ENCODE measurements around the gene PPP1R12C.
A peak's percentile ranks its signal among the peaks of the same experiment; 100 is the strongest.

Gene PPP1R12C

GRCh38 chr19:55132453-55133129, 15.2 kb upstream of the PPP1R12C start:
- DNase-seq (ENCODE audit: low read depth): no peak
- no peak for TF ChIP-seq CTCF (IDR thresholded peaks at IDR 0.05; ENCODE audit: control insufficient read depth, extremely low read depth, insufficient read depth)
- no peak overlapping the region for H3K4me3 ChIP-seq (ENCODE audit: low read depth, low read length)

GRCh38 chr19:55131421-55131820, 14.0 kb upstream of the PPP1R12C start:
- no peak overlapping the region for H3K4me3 ChIP-seq (ENCODE audit: low read depth, low read length)
- DNase-seq (ENCODE audit: low read depth): no peak
- TF ChIP-seq CTCF (IDR thresholded peaks at IDR 0.05; ENCODE audit: control insufficient read depth, extremely low read depth, insufficient read depth): no peak

- H3K4me3 ChIP-seq (ENCODE audit: low read depth, low read length): no peak overlapping the region
- DNase-seq (ENCODE audit: low read depth): no peak
- no peak for TF ChIP-seq CTCF (IDR thresholded peaks at IDR 0.05; ENCODE audit: control insufficient read depth, extremely low read depth, insufficient read depth)
Measured at GRCh38 chr19:55119053-55119452, 1.6 kb upstream of the PPP1R12C start.

GRCh38 chr19:55118401-55118991, 1.1 kb upstream of the PPP1R12C start:
- H3K4me3 ChIP-seq (ENCODE audit: low read depth, low read length): peak overlapping the region; percentile 75
- TF ChIP-seq CTCF (IDR thresholded peaks at IDR 0.05; ENCODE audit: control insufficient read depth, extremely low read depth, insufficient read depth): no peak
- no peak for DNase-seq (ENCODE audit: low read depth)

- DNase-seq (ENCODE audit: low read depth): peak; percentile 93
- peak overlapping the region; percentile 75 for H3K4me3 ChIP-seq (ENCODE audit: low read depth, low read length)
- TF ChIP-seq CTCF (IDR thresholded peaks at IDR 0.05; ENCODE audit: control insufficient read depth, extremely low read depth, insufficient read depth): no peak
Measured at GRCh38 chr19:55117663-55118391, 390 bp upstream of the PPP1R12C start.

GRCh38 chr19:55116232-55116858, 1.1 kb downstream of the PPP1R12C start:
- H3K4me3 ChIP-seq (ENCODE audit: low read depth, low read length): peak overlapping the region; percentile 67
- no peak for DNase-seq (ENCODE audit: low read depth)
- no peak for TF ChIP-seq CTCF (IDR thresholded peaks at IDR 0.05; ENCODE audit: control insufficient read depth, extremely low read depth, insufficient read depth)

Measured in LNCaP clone FGC (cell line).